HG03095 (cell line): ENCODE results near the gene FAM240A.
"Not testable (repeated sequence)": the region's sequence is repeated elsewhere in the genome, so short reads cannot be mapped to it uniquely, and the experiment has no call there.

Experiments used
- ATAC-seq: cut with Tn5 transposase; IDR thresholded peaks from one replicate; pipeline ENCODE4 v1.9.1; 2021; ENCODE audit warnings: moderate library complexity; ENCODE audit not compliant: unreplicated experiment

Gene FAM240A

DNA sequence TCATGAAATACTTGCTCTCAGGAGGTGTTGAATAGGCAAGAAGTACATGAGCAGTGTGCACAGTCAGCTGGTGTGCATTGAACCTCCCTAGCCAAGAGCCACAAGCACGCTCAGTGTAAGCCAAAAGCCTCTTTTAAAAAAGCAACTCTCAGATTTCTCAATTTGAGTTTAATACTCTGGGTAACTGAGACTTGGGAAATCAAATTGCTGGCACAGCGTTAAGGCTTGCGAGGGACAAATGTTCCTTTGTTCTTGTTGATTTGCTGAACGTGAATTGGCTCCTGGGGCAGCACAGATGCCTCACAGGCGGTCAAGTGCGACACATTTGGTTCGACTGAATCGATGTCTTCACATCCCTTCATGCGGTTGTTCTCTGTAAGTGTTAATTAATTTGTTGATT lies at the start of gene FAM240A:
TSS of gene FAM240A (plus strand) at position 202 of the 400 bp plus-strand sequence. CDS start at position 361, 159 bp downstream.
- ATAC-seq, result no peak

DNA sequence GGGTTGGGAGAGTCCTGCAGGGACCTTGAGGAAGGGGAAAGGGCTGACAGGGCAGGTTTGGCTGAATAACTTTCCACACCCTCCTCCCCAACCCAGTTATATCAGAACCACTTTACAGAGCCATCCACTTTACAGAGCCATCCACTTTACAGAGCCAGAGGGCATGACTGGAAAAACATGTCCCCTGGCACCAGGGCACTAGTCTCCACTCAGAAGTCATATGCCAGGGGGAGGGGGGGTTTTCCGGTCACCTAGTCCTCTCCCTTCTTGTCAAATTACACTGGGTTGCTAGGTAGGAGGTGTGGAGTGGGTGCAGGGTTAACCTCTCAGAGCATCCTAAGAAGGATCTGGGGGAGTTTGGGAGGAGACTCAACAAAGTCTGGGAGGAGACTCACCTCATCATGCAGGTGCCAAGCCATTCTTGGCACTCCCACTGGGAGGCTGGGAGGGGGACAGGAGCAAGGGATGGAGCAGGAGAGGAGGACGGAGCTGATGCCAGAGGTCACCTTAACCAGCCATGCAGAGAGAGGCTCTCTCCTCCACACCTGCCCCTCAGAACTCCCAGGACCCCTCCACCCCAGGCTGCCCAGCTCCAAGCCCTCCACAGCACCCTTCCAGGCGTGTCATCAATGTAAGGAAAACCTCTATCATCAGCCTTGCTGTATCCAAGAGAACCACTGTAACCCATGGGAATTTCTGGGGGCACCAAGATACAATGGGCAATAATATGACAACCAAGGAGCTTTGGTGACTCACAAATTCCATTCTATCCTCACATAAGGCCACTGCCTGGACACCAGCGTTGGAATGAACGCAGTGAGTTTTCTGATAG lies 47.9 kb upstream of the FAM240A start:
- ATAC-seq, result no peak

DNA sequence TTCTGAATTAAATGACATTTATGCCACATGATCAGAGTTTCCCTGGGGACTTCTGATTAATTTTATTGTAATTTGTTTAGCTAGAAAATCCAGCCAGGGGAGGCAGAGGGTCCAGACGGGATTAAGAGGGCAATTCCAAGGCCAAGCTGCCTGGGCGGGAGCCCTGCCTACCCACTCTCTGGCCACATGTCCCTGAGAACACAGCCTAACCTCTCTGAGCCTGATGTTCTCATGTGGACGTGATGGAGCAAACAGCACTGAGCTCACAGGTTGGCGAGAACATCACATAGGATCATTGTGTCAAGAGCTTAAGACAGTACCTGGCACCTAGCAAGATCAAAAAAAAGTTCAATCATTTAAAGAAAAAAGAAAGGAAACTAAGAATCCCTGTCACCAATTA lies 47.2 kb upstream of the FAM240A start:
- no peak for ATAC-seq

DNA sequence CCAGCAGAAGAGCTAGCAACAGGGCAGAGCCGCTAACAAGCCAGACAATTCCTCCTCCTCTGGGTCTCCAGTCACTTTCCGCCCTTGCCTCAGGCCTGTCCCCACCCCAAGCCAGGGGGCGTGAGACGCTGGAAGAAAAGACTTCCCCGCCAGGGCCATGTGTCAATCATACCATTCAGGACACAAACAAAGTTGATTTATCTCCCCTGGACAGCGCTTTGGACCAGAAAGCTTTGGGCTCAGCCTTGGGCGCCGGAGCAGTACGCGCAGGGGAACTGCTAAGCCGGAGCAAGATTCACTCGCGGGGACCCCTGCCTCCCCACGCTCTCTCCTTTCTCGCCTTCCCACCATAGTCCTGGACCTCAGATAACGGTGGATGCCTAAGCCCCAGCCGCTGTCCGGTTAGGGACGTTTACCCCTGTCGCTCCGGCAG lies 46.7 kb upstream of the FAM240A start:
- ATAC-seq, result no peak

DNA sequence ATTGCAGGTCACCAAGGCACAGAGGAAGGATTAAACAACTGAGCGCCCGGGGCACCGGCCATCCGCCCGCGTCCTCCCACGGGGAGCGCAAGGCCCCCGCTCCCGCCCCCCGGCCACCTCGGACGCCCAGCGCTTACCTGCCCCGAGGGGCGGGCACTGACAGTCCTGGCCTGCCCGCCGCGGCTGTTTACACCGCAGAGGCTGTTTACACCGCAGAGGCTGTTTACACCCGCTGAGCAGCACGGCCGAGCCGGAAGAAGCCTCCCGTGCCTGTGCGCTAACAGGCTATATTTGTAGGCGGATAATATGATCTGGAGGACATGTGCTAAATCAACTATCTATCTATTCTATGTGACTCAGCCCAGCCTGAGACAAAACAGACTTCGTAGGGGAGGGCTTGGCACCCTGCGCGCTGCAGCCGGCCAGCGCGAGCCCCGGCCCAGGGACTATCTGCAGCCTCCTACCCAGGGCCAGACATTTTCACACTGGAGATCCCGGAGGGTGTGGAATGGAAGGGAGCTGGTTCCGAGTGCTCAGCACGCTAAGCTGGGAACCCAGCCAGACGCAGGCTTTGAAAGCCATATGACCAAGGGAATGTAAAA lies 46.2 kb upstream of the FAM240A start, which contains the start of gene LRRC2:
TSS of gene LRRC2 (minus strand) at position 263 of the 602 bp plus-strand sequence. CDS start 14,711 bp downstream, outside the sequence.
- no peak for ATAC-seq

DNA sequence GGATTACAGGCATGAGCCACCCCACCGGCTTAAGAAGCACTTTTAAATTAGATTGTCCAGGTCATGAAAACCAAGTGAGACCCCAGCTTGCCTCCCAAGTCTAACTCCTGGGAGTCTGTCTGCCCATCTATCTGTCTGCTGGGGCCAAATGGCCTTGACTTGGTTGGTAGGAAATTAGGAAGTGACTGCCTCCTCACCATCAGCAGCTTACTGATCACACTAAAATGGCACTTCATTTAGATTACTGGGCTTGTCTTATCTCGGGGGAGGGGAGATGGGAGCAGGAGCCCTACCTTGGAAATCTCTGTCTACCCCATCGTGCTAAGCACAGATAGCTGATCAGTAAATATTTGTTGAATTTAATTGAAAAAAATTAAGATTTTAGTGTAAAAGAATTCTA lies 40.6 kb upstream of the FAM240A start:
- no peak for ATAC-seq

DNA sequence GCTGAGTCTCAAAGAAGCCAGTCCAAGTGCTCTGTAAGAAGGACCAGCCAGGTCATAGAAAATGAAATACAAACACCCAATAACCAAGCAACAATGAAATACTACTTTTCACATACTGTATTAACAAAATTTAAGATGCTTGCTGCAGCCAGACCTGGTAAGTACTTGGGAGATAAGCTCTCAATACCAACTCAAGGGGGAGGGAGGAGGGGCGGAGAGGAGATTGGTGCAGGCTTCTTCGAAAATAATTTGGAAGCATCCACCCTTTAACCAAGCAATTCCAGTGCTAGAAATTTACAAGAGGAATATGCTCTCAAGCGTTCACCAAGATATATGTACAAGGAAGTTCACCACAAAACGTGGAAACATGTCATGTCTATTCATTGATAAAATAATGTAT lies 38.6 kb upstream of the FAM240A start:
- ATAC-seq, result no peak

DNA sequence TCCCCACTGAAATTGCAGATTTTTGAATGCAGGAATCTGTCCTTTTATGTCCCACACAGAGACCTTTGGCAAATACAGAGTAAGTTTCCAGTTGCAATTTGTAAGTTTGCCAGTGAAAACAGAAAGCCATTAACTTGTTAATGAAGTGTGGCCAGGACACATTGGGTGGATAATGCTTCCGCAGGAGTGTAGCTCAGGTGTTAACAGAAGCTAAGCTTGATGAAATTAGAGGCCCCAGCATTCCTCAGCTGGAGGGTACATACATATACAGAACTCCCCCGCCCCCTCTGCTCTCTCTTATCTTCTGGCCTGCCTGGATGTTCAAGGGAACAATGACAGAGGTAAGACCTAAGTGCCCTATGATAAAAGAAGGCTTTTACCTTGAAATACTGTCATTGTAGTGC lies 38.1 kb upstream of the FAM240A start:
- ATAC-seq, result no peak

DNA sequence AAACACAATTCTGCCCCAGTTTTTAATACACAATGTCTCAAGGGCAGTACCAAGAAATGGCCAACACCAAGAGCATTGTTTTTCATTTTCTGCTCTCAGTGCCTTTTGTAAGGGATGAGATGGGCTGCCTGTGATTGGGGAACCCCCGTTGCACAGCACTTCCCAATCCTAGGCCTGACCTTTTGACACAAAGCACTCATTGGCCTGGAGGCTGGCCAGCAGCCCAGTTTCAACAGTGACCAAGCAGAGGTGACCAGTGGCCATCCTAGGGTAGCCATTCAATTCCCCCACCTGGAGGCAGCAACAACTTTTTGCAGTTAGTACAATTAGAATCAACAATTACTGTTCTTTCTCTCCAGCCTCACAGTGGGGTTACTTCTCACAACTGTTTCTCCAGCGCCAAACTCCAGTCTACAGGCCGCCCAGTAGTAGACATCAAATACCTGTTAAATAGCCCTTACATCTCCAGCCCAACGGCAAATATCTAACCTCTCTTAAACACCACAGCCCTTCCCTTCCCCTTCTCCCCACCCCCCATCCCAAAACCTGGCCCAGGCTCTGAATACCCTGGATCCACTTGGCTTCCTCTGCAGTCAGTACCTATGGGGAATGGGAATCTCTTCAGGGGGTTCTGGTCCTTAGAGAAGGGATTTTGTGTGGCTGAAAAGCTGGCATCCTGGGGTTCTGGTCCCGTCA lies 37.3 kb upstream of the FAM240A start:
- ATAC-seq, result no peak

DNA sequence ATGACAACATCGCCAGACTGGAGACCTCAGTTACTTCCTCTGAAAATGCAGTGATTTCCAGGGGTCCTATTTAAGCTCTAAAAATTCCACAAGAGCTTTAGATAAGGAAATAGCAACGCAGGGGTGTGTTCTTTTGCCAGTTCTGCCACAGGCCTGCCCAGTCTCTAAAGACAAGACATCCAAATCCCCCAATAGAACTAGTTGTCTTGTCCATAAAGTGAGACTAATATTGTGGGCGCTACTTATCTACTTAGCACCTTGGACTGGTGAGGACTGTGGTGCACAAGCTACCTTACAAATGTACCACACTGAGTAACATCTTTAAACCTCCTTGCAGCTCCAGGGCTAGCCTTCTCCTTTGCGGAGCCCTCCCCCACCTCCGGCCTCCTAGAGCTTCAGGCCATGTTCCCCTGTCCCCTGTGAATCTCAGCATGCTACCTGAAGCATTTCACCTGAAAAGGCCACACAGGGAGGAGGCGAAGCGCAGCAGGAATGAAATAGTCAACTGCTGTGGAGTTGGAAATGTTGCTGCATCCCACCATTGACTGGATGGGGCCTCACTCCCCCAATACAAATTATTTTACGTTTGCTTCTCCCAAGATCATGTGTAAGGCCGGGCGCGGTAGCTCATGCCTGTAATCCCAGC lies 36.6 kb upstream of the FAM240A start:
- no peak for ATAC-seq

DNA sequence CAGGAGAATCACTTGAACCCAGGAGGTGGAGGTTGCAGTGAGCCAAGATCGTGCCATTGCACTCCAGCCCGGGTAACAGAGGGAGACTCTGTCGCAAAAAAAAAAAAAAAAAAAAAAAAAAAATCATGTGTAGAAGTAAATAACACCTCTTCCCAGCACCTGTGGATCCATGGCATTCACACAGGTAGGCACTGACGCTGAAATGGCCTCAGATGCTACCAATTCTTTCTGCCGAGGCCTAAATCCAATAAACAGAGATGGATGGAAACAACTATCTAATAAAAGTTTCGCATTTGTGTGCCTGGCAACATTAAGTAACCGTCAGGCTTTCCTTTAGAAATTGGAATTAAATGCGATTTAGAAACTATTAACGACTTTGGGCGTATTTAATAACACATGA lies 35.9 kb upstream of the FAM240A start:
- ATAC-seq, result no peak

DNA sequence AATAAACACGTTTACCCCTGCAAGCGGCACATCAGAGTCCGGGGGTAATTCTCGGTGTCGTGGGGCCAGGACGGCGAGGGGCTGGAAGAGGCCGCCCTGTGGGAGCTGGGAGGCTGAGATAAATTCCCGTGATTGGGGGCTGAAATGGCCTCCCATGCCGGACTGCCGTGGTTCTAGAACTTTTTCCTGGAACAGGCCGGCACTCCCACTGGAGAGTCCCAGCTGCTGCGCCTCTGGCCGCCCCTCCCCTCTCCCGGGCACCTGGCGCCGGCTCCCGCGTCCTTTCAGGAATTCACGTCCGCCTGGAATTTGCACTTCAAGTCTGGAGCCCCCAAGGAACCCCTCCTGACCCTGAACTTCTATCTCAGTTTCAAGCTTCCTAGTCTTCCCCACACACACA lies 35.4 kb upstream of the FAM240A start:
- no peak for ATAC-seq

DNA sequence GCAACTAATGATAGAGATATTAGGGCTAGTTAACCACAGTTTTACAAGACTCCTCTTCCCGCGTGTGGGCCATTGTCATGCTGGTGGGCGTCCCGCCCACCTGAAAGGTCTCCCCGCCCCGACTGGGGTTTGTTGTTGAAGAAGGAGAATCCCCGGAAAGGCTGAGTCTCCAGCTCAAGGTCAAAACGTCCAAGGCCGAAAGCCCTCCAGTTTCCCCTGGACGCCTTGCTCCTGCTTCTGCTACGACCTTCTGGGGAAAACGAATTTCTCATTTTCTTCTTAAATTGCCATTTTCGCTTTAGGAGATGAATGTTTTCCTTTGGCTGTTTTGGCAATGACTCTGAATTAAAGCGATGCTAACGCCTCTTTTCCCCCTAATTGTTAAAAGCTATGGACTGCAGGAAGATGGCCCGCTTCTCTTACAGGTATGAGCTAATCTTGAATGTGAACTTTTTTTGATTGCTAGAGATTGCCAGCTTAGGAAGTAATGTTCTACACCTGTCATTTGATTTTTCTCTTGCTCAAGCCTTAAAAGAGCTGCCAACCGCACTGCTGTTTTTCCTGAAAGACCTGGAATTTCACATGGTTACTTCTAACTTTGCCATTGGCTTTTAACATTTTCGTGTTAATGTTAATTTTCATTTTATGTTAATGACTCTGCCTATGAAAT lies 34.6 kb upstream of the FAM240A start:
- not testable (repeated sequence) for ATAC-seq

DNA sequence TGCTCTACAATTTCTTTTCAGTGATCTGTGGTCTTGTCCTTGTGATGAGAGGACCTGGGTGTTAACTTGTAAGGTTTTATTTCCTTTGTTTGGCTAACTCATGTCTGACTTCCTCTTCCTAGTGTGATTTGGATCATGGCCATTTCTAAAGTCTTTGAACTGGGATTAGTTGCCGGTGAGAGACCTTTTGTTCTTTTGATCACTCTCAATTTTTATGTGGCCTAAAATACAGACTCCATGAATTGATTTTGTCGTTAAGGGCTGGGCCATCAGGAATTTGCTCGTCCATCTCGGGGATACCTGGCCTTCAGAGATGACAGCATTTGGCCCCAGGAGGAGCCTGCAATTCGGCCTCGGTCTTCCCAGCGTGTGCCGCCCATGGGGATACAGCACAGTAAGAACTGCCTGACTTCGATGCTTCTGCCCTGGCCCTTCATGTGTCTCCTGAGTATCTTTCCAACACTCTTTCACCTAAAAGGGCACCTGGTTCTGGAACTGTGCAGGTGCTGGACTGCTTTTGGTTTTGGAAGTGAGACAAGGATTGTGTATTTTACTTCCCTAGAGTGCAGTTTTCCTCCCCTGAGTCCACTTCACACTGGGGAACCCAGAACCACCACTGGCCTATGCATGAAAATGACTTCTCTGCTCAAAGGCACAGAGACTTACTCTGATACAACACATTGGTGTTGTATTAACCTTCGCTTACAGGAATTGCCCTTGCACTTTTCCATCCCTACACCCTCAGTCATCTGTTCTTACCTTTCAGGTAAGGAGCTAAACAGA lies 33.2 kb upstream of the FAM240A start:
- ATAC-seq, result no peak

DNA sequence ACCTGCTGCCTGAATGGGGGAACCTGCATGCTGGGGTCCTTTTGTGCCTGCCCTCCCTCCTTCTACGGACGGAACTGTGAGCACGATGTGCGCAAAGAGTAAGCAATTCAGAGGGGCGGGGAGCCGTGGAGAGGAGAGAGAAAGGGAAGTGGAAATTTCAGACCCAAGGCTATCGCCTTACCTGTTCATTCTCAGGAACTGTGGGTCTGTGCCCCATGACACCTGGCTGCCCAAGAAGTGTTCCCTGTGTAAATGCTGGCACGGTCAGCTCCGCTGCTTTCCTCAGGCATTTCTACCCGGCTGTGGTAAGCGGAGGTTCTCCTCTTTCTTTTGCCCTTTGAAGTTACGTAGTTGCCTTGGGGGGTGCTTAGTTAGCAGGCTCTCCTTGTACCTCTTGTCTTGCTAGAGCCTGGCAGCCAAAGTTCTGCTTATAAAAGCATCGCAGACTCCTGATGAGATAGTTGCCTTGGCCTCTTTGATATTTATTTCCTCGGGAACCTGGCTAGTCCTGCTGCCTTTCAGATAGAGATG lies 32.5 kb upstream of the FAM240A start:
- no peak for ATAC-seq

DNA sequence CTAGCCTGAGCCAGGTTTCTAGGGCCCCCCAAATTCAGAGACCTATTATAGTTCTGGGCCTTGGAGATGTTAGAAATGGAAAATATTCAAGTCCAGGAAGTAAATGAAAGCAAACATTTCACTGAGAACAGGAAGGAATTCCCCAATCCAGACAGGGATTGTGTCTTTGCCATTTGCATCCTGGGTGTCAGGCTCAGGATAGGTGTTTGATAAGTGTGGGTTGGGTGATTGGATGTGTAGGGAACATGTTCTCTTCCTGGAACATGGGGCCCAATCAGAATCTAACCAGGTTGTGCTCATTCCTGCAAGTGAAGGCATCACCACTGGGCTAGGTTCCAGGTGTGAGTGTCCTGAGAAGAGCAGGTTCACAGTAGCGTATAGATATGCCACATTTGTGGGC lies 31.6 kb upstream of the FAM240A start:
- no peak for ATAC-seq

DNA sequence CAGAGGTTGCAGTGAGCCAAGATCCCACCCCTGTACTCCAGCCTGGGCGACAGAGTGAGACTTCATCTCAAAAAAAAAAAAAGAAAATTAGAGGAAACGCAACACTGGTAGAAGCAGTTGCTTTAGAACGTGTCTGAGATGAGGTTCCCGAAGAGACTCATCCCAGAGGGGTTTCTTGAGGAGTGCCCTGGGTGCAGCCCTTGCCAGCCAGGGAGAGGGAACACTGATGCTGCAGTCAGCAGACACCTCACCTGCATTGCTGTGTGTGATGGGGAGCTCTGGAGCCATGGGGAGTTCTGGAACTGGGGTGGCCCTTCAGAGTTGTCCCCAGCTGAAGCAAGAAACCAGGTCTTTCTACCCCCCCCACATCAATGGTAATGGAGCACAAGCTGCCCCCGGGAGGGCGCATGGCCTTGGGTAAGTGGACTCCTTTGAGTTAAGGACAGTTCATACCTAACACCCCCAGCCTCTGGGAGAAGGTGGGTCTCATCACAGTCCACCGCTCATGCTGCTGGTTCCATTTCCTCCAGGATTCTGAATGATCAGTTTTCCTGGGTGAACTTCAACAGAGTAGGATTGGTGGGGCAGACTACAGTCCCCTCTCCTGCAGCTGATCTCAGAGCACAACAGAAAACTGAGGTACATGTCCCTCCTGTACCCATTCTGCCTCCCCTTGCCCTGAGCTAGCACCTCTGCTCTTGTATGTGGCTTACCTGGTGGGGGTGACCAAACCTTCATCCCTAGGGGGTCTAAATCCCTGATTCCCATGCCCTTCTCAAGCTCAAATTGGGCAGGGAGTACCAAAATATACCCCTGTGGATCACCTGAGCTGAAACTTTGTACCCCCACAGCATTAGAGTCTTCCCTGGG lies 27.5 kb upstream of the FAM240A start:
- no peak for ATAC-seq

DNA sequence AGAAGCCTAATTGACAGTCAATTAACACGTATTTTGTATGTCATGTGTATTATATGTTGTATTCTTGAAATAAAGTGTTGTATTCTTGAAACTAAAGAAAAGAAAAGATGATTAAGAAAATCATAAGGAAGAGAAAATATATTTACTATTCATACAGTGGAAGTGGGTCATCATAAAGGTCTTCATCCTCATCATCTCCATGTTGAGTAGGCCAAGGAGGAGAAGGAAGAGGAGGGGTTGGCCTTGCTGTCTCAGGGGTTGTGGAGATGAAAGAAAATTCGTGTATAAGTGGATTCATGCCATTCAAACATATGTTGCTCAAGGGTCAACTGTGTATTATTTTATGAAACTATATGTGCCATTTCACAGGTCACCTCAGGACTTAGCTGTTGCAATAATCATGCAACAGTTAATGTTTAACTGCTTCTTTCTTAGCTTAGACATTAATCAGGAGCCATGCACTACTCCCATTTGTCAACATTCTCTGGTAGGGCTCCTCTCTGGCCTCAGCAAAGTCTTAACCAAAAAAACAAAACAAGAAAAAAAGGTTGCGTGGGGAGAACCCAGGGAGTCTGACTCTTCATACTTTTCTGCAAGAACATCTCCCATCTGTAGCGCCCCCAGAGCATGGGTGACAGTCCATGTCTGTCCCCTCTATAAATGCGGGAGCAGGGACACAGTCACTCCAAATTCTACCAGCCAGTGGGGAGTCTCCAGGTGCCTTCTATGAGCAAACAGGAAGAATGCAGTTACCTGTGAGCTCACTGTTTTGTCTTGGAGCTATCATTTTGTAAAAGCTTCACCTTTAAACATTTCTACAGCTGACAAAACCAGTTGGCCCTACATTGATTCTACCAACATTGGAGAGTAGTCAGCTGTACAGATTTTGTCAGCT lies 26.3 kb upstream of the FAM240A start:
- ATAC-seq, result no peak
